GM23248 (cell line): ENCODE measurements around the gene UST. TPM values are rescaled to one million over a fixed set of nuclear protein-coding genes. Genes with fewer than 3 reads are reported as not detected.

Experiments
- DNase-seq: peaks from one replicate; pipeline ENCODE4 v3.0.0-alpha.2; 2015
- H2AFZ ChIP-seq: fragments of 200-600 bp; sonication (generic); 2 replicates; pipeline ENCODE4 v1.6.1; 2016; ENCODE audit warnings: antibody characterized with exemption
- H3F3A ChIP-seq: fragments of 200-600 bp; sonication (generic); 2 replicates; pipeline ENCODE4 v1.6.1; 2016; ENCODE audit warnings: mild to moderate bottlenecking, antibody characterized with exemption, mixed run types; ENCODE audit not compliant: insufficient read depth
- H3K27ac ChIP-seq: fragments of 200-600 bp; sonication (generic); 2 replicates; pipeline ENCODE4 v1.5.1; 2016; ENCODE audit warnings: mild to moderate bottlenecking
- H3K27me3 ChIP-seq: fragments of 200-600 bp; sonication (generic); replicated peaks from 2 replicates; pipeline ENCODE4 v1.6.1; 2016; ENCODE audit warnings: mild to moderate bottlenecking; ENCODE audit not compliant: insufficient read depth
- H3K36me3 ChIP-seq: fragments of 200-600 bp; sonication (generic); 2 replicates; pipeline ENCODE4 v1.6.1; 2016; ENCODE audit warnings: low read depth, mild to moderate bottlenecking
- H3K4me1 ChIP-seq: fragments of 200-600 bp; sonication (generic); 2 replicates; pipeline ENCODE4 v1.6.1; 2016; ENCODE audit warnings: mild to moderate bottlenecking; ENCODE audit not compliant: insufficient read depth
- H3K4me2 ChIP-seq: fragments of 200-600 bp; sonication (generic); one replicate; pipeline ENCODE4 v1.6.1; 2016; ENCODE audit warnings: mild to moderate bottlenecking; ENCODE audit not compliant: unreplicated experiment
- H3K4me3 ChIP-seq: fragments of 200-600 bp; sonication (generic); 2 replicates; pipeline ENCODE4 v1.5.1; 2016; ENCODE audit warnings: mild to moderate bottlenecking
- H3K79me2 ChIP-seq: fragments of 200-600 bp; sonication (generic); 2 replicates; pipeline ENCODE4 v1.6.1; 2016; ENCODE audit warnings: mild to moderate bottlenecking; ENCODE audit not compliant: insufficient read depth
- H3K9ac ChIP-seq: fragments of 200-600 bp; sonication (generic); 2 replicates; pipeline ENCODE4 v1.6.1; 2016; ENCODE audit warnings: mild to moderate bottlenecking
- H3K9me2 ChIP-seq: fragments of 200-600 bp; sonication (generic); 2 replicates; pipeline ENCODE4 v1.6.1; 2016; ENCODE audit warnings: mixed run types, mild to moderate bottlenecking, moderate library complexity; ENCODE audit not compliant: insufficient read depth
- H3K9me3 ChIP-seq: fragments of 200-600 bp; sonication (generic); one replicate; pipeline ENCODE4 v1.6.1; 2017; ENCODE audit warnings: low read depth
- H4K20me1 ChIP-seq: fragments of 200-600 bp; sonication (generic); 2 replicates; pipeline ENCODE4 v1.6.0; 2016; ENCODE audit not compliant: insufficient read depth
- EZH2 ChIP-seq: fragments of 200-600 bp; sonication (generic); IDR thresholded peaks from 2 replicates; pipeline ENCODE4 v1.6.1; 2018; ENCODE audit warnings: antibody characterized with exemption, mild to moderate bottlenecking; ENCODE audit not compliant: insufficient read depth, poor library complexity, severe bottlenecking
- EZH2phosphoT487 ChIP-seq: fragments of 200-600 bp; sonication (generic); IDR thresholded peaks from 2 replicates; pipeline ENCODE4 v1.6.1; 2018; ENCODE audit warnings: antibody characterized with exemption, moderate library complexity, mild to moderate bottlenecking, low read depth; ENCODE audit not compliant: insufficient read depth
- WGBS, 2 experiments: methylation state at CpG; one replicate each; pipeline ENCODE4 v1.1.6; 2015 to 2017; ENCODE audit warnings: low lambda C conversion rate in 2 of 2, low coverage in 1 of 2; ENCODE audit errors: missing lambda C conversion rate in 2 of 2; 5-methylcytosine and 5-hydroxymethylcytosine counted together
- in situ Hi-C: fragments of 300-500 bp; cut with MboI; formaldehyde crosslinking; loops from 2 replicates; pipeline ENCODE4 v1.15.0; 2020
- polyA plus RNA-seq: library from polyadenylated mRNA; unstranded; fragments of >200 nt; fragmentation: Nextera tagmentation; extraction: Ambion mirVana; gene quantifications from 2 replicates; pipeline ENCODE4 v1.2.1, GENCODE V29; 2016
- total RNA-seq: library from RNA; depleted of rRNA; stranded (reverse); fragments of >200 nt; shearing (Covaris generic); gene quantifications from 2 replicates; pipeline ENCODE4 v1.2.3, GENCODE V29; 2014

The UST gene
- total and polyA plus RNA-seq, 2 experiments from 2014 or later: 10.1 to 23.3 TPM

GRCh38 chr6:149031201-149031858 lies 284.5 kb downstream of the UST start:
- Histone ChIP-seq H3K4me2 (peak overlapping the region; percentile 45), H3K4me1 (peaks cover 52% of the 10 kb centered on the region), H3K9ac (peak overlapping the region; percentile 75), H3K36me3 (no peaks in the 10 kb centered on the region), H3K27ac (peak overlapping the region; percentile 96), H3K79me2 (no peaks in the 10 kb centered on the region), H3K9me3 (no peaks in the 10 kb centered on the region), H2AFZ (0 out of 2 replicates have a peak overlapping the region, but pooled peaks have one; percentile 11), H4K20me1 (no peaks in the 10 kb centered on the region), H3K4me3 (no peak overlapping the region; the same call in 1 of the 2 replicates), H3F3A (peaks cover 54% of the 10 kb centered on the region), H3K27me3 (no peaks in the 10 kb centered on the region), H3K9me2 (no peaks in the 10 kb centered on the region)
- 80 to 82% methylated on average over 4 of the region's 4 CpGs for WGBS, 2 experiments
- TF ChIP-seq EZH2 (no peak), EZH2phosphoT487 (no peak)
- DNase-seq: no peak
- in situ Hi-C loops: loop anchor here (5.0 to 10.0 kb wide), 2 partner anchors 396 to 483 kb away; no protein-coding TSS in a partner anchor

GRCh38 chr6:149031859-149032598 lies 285.2 kb downstream of the UST start:
- no peaks in the 10 kb centered on the region for H3K9me3 ChIP-seq
- peak overlapping the region; percentile 75 for H3K9ac ChIP-seq
- H3K36me3 ChIP-seq: no peaks in the 10 kb centered on the region
- H2AFZ ChIP-seq: peak overlapping the region; percentile 23; the same call in 1 of the 2 replicates
- peaks cover 49% of the 10 kb centered on the region for H3F3A ChIP-seq
- DNase-seq: peak; percentile 88
- peaks cover 47% of the 10 kb centered on the region for H3K4me1 ChIP-seq
- TF ChIP-seq EZH2 (no peak), EZH2phosphoT487 (no peak)
- no peaks in the 10 kb centered on the region for H3K9me2 ChIP-seq
- H3K79me2 ChIP-seq: no peaks in the 10 kb centered on the region
- no peaks in the 10 kb centered on the region for H3K27me3 ChIP-seq
- peak overlapping the region; percentile 48 for H3K4me3 ChIP-seq
- 70 to 73% methylated on average over 17 to 18 of the region's 18 CpGs for WGBS, 2 experiments
- no peaks in the 10 kb centered on the region for H4K20me1 ChIP-seq
- H3K27ac ChIP-seq: peak overlapping the region; percentile 96
- H3K4me2 ChIP-seq: peak overlapping the region; percentile 71
- in situ Hi-C loops: loop anchor here (5.0 to 10.0 kb wide), 2 partner anchors 395 to 483 kb away; no protein-coding TSS in a partner anchor

- Histone ChIP-seq H3F3A (peaks cover 43% of the 10 kb centered on the region), H3K27me3 (no peaks in the 10 kb centered on the region), H3K27ac (peak overlapping the region; percentile 96), H3K79me2 (no peaks in the 10 kb centered on the region), H3K4me2 (peak overlapping the region; percentile 71), H3K4me1 (peaks cover 43% of the 10 kb centered on the region), H3K9me2 (no peaks in the 10 kb centered on the region), H3K36me3 (no peaks in the 10 kb centered on the region), H2AFZ (peak overlapping the region; percentile 24; the same call in 1 of the 2 replicates), H4K20me1 (no peaks in the 10 kb centered on the region), H3K4me3 (peak overlapping the region; percentile 48), H3K9ac (peak overlapping the region; percentile 75), H3K9me3 (no peaks in the 10 kb centered on the region)
- peak; percentile 93 for DNase-seq
- in situ Hi-C loops: loop anchor here (5.0 to 10.0 kb wide), 2 partner anchors 394 to 482 kb away; no protein-coding TSS in a partner anchor
- TF ChIP-seq EZH2phosphoT487: no peak
- no peak for TF ChIP-seq EZH2
- WGBS, 2 experiments: 2% methylated on average over 8 of the region's 8 CpGs
Measured at GRCh38 chr6:149032599-149033405, 286.0 kb downstream of the UST start.

- Histone ChIP-seq H3K27me3 (no peaks in the 10 kb centered on the region), H3K79me2 (no peaks in the 10 kb centered on the region), H3K4me3 (peak overlapping the region; percentile 48), H3K9me2 (no peaks in the 10 kb centered on the region), H3K9ac (peak overlapping the region; percentile 75), H3F3A (peaks cover 40% of the 10 kb centered on the region), H3K4me2 (peak overlapping the region; percentile 71), H3K4me1 (peaks cover 43% of the 10 kb centered on the region), H2AFZ (no peak overlapping the region), H3K36me3 (no peaks in the 10 kb centered on the region), H3K9me3 (no peaks in the 10 kb centered on the region), H3K27ac (peak overlapping the region; percentile 96), H4K20me1 (no peaks in the 10 kb centered on the region)
- no peak for DNase-seq
- 77 to 78% methylated on average over 5 of the region's 5 CpGs for WGBS, 2 experiments
- TF ChIP-seq EZH2 (no peak), EZH2phosphoT487 (no peak)
- in situ Hi-C loops: loop anchor here (5.0 to 10.0 kb wide), 2 partner anchors 394 to 481 kb away; no protein-coding TSS in a partner anchor
Measured at GRCh38 chr6:149033454-149033853, 286.6 kb downstream of the UST start.
